NCI-H82 (cell line): ENCODE results near the gene UGT1A5.
"Not testable (repeated sequence)": the region's sequence is repeated elsewhere in the genome, so short reads cannot be mapped to it uniquely, and the experiment has no call there.

Experiments used
- DNase-seq: peaks from one replicate; lab custom pipeline; 2025; lab: John Stamatoyannopoulos, UW

UGT1A5 gene

DNA sequence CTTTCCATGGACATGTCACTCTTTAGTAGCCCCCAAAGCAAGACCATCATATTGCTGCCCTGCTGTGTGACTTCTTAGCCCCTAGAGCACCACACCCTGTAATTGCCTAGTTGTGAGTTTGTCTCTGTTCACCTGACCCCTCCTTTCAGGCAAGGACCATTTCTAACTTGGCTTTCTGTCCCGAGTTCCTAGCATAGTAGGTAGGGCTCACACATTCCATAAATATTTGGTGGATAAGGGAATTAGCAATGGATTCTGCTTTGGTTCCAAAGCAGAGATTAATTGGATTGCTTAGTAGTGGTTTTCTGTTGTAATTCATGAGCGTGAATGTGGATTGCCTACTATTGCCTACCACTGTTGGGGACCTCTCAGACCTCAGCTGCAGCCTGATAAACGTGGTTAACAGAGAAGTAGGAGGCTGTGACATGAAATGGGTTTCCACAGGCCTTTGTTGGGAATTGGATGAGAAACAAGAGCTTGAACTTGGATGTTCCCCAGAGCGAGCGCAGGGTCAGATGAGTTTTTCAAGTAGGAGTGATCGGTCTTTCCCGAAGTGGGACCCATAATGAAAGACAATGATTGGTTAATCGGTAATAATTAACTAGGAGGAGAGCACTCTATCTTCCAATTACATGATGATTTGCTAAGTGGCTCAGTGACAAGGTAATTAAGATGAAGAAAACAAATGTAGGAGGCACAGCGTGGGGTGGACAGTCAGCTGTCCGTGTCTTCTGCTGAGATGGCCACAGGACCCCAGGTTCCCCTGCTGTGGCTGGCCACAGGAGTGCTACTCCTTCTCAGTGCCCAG lies 34.0 kb downstream of the UGT1A5 start:
- no peak for DNase-seq

GRCh38 chr2:233747283-233747544 lies 34.5 kb downstream of the UGT1A5 start:
- no peak for DNase-seq

GRCh38 chr2:233750689-233751088 lies 38.0 kb downstream of the UGT1A5 start:
- DNase-seq, result peak; percentile 12

DNA sequence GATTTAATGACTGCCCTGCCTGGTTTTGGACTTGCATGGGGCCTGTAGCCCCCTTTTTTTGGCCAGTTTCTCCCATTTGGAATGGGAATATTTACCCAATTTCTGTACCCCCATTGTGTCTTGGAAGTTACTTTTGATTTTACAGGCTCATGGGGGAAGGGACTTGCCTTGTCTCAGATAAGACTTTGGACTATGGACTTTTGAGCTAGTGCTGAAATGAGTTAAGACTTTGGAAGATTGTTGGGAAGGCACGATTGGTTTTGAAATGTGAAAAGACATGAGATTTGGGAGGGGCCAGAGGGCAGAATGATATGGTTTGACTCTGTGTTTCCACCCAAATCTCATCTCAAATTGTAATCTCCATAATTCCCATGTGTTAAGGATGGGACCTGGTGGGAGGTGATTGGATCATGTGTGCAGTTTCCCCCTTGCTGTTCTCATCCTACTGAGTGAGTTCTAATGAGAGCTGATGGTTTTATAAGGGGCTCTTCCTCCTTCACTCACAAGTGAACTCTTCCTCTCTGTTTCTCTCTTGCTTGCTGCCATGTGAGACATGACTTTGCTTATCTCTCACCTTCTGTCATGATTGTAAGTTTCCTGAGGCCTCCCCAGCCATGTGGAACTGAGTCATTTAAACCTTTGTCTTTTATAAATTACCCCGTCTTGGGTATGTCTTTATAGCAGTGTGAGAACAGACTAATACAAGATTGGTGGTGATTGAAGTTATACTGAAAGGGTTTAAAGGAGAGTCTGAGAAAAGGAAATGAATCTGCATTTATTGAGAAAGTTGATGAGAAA lies 38.7 kb downstream of the UGT1A5 start:
- DNase-seq, result not testable (repeated sequence)

- no peak for DNase-seq
These were observed 42.3 kb downstream of the UGT1A5 start for GRCh38 chr2:233754872-233755611.

DNA sequence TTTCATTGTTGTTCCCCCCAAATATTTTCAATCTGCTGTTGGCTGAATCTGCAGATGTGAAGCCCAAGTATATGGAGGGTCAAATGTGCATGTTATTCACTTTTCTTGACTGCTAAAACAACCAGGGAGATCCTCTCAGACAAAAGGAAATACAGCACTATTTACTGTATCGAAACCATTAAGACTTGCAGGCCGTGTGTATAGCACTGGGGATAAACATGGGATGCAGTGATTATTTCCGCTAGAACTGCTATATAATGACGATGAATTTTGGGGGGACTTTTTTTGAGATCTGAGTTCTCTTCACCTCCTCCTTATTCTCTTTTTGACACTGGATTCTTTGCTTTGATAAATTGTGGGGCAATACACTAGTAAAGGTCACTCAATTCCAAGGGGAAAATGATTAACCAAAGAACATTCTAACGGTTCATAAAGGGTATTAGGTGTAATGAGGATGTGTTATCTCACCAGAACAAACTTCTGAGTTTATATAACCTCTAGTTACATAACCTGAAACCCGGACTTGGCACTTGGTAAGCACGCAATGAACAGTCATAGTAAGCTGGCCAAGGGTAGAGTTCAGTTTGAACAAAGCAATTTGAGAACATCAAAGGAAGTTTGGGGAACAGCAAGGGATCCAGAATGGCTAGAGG lies 43.8 kb downstream of the UGT1A5 start:
- no peak for DNase-seq

DNA sequence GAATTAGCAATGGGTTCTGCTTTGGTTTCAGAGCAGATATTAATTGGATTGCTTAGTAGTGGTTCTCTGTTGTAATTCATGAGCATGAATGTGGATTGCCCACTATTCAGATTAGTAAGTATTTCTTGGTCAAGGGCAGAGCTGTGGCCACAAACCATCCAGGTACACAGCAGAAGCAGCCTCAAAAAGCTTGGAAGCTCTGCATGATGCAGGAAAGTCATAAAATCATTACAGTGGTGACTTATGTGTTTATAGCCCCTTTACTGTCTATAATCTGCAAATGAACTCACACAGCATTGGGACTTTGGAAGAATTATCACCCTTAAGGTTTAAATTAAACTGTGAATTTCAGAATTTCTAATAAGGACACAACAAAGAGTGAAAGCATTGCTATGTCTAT lies 45.4 kb downstream of the UGT1A5 start:
- no peak for DNase-seq

- DNase-seq, result no peak
These were observed 46.1 kb downstream of the UGT1A5 start for GRCh38 chr2:233758849-233759248.

DNA sequence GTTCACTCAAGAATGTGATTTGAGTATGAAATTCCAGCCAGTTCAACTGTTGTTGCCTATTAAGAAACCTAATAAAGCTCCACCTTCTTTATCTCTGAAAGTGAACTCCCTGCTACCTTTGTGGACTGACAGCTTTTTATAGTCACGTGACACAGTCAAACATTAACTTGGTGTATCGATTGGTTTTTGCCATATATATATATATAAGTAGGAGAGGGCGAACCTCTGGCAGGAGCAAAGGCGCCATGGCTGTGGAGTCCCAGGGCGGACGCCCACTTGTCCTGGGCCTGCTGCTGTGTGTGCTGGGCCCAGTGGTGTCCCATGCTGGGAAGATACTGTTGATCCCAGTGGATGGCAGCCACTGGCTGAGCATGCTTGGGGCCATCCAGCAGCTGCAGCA lies 47.3 kb downstream of the UGT1A5 start, which contains the start of gene UGT1A1:
UGT1A1 (plus strand) TSS at position 228 of the 400 bp plus-strand sequence; CDS start at position 246, 18 bp downstream.
- no peak for DNase-seq

- DNase-seq, result no peak
These were observed 48.5 kb downstream of the UGT1A5 start for GRCh38 chr2:233761040-233761769.

DNA sequence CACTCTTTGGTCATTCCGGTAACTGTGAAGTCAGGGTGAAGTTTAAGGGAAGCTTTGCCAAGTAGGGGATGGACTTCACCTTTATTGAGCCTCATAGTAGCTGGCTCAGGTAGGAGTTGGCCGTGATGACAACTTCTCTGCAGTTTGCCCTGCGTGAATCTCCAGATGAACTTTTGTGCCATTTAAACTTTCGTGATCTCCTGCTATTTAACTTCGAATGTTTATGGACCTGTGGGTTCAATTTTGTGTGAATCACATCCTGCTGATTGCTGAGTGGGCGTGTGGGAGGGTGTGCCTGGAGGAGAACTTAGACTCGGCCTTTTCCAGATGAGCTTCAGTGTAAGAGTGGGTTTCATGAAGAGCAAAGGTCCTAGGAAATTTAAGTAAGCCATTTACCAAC lies 51.6 kb downstream of the UGT1A5 start:
- no peak for DNase-seq

GRCh38 chr2:233764761-233765160 lies 52.1 kb downstream of the UGT1A5 start:
- no peak for DNase-seq

DNA sequence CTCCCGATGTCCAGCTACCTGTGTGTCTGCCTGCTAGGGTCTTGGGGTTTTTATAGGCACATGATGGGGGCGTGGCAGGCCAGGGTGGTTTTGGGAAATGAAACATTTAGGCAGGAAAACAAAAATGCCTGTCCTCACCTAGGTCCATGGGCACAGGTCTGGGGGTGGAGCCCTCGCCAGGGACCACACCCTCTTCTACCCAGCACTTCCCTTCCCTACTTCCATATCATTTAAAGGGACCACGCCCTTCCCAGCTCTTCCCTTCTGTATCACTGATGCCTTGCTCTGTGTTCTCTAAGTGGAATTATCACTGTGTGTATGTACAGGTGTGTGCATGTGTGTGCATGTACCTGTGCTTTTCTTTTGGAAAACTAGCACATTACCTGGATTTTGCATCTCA lies 53.7 kb downstream of the UGT1A5 start:
- no peak for DNase-seq

GRCh38 chr2:233768076-233768475 lies 55.4 kb downstream of the UGT1A5 start:
- DNase-seq, result no peak

DNA sequence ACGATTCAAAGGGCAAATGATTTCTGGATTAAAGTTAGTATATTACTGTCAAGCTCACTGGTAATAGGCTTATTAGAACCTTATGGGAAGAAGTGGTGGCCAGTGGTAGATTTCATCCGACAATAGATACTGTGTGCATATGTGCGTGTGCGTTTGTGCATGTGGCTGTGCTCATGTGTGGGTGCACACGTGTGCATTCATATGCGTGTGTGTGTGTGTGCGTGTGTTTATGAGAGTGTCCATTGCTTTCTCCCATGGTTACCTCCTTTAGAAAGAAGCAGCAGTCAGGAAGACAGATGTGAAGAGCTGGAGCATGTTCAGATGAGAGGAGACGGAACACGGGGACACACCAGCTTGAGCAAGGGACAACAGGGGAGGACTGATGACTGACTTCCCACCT lies 56.6 kb downstream of the UGT1A5 start:
- DNase-seq, result no peak

- DNase-seq, result no peak
These were observed 59.4 kb downstream of the UGT1A5 start for GRCh38 chr2:233772153-233772552.

GRCh38 chr2:233772583-233772982 lies 59.9 kb downstream of the UGT1A5 start:
- DNase-seq, result no peak

- DNase-seq, result no peak
These were observed 61.1 kb downstream of the UGT1A5 start for GRCh38 chr2:233773854-233774253.

DNA sequence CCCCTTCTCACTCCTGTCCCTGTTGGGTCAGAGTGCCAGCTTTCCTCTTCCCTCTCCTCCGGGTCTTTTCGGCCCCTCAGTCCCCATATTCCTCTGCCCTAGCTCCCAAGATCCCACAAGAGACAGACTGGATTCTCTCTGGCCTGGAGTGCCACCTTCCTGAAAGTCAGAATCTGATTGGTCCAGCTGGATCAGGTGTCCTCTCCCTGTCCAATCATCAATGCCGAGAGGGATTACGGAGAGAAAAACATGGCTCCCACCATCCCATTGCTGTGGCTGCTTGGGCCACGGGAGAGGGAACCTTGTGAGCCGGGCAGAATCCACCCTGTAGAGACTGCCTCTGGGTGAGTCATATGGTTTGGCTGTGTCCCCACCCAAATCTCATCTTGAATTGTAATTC lies 62.7 kb downstream of the UGT1A5 start:
- no peak for DNase-seq

- DNase-seq, result no peak
These were observed 65.3 kb downstream of the UGT1A5 start, which contains the start of gene MROH2A for GRCh38 chr2:233778030-233778429. Gene MROH2A (plus strand): TSS chr2:233778330. CDS start chr2:233779359, 1,029 bp downstream.

GRCh38 chr2:233779722-233780121 lies 67.0 kb downstream of the UGT1A5 start:
- no peak for DNase-seq
